Measurements from ENCODE around the gene DYNC1I1.

DNA sequence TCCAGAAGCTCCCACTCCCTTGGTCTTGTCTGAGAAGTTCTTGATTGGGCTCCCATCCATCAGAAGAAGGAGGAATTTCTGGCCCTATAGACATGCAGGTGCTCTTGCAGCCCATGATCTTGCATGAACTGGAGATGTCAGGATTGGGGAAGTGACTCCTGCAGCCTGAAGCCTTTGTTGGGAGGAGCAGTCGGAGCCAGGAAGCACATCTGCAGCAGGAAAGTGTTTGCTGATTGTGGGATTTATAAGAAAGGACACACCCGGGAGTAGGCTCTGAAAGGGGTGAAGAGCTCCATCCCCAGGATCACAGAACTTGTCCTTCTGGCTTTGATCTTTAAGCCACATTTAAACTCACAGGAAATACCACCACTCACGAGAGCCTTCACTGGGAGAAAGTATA lies 185.2 kb downstream of the DYNC1I1 start:
- TF ChIP-seq CTCF (IDR thresholded peaks at IDR 0.05; ENCODE audit: insufficient read depth, low read length, poor library complexity, severe bottlenecking) (no peak), EZH2phosphoT487 (conservative IDR thresholded peaks at IDR 0.05; ENCODE audit: low read length) (no peak)
